NCI-H460 (cell line): ENCODE measurements around the gene FBLN1. TPM values are rescaled to one million over a fixed set of nuclear protein-coding genes. Genes with fewer than 3 reads are reported as not detected.

Experiments used
- DNase-seq: peaks from one replicate; pipeline ENCODE4 v3.0.0-alpha.2; 2016; ENCODE audit warnings: low read depth; ENCODE audit errors: extremely low read depth
- total RNA-seq: library from RNA; depleted of rRNA; stranded (reverse); fragments of >200 nt; shearing (Covaris generic); gene quantifications from 2 replicates; pipeline ENCODE4 v1.2.3, GENCODE V29; 2014

The FBLN1 gene
- total RNA-seq, 1 experiment from 2014 or later, result 3.9 TPM

GRCh38 chr22:45503816-45504372 is 1.2 kb downstream of the FBLN1 start:
- no peak for DNase-seq

- no peak for DNase-seq
Measured at GRCh38 chr22:45504373-45505341, 2.0 kb downstream of the FBLN1 start.

GRCh38 chr22:45505991-45506747 is 3.5 kb downstream of the FBLN1 start:
- no peak for DNase-seq

GRCh38 chr22:45506816-45507360 is 4.2 kb downstream of the FBLN1 start:
- DNase-seq, result no peak

- no peak for DNase-seq
Measured at GRCh38 chr22:45507798-45508197, 5.1 kb downstream of the FBLN1 start.

- no peak for DNase-seq
Measured at GRCh38 chr22:45508814-45509213, 6.1 kb downstream of the FBLN1 start.

- DNase-seq, result no peak
Measured at GRCh38 chr22:45510376-45511232, 7.9 kb downstream of the FBLN1 start.

- no peak for DNase-seq
Measured at GRCh38 chr22:45511847-45512261, 9.2 kb downstream of the FBLN1 start.

- DNase-seq, result no peak
Measured at GRCh38 chr22:45512363-45512762, 9.7 kb downstream of the FBLN1 start.

GRCh38 chr22:45515676-45516075 is 13.0 kb downstream of the FBLN1 start:
- DNase-seq, result no peak

- no peak for DNase-seq
Measured at GRCh38 chr22:45516163-45516562, 13.5 kb downstream of the FBLN1 start.

- no peak for DNase-seq
Measured at GRCh38 chr22:45516923-45517675, 14.4 kb downstream of the FBLN1 start.

- DNase-seq, result no peak
Measured at GRCh38 chr22:45518136-45518535, 15.5 kb downstream of the FBLN1 start.

GRCh38 chr22:45518580-45518991 is 15.9 kb downstream of the FBLN1 start:
- DNase-seq, result no peak

- DNase-seq, result no peak
Measured at GRCh38 chr22:45521178-45521577, 18.5 kb downstream of the FBLN1 start.

GRCh38 chr22:45522462-45522861 is 19.8 kb downstream of the FBLN1 start:
- DNase-seq, result no peak

GRCh38 chr22:45524157-45524556 is 21.5 kb downstream of the FBLN1 start:
- DNase-seq, result no peak

- no peak for DNase-seq
Measured at GRCh38 chr22:45524966-45525365, 22.3 kb downstream of the FBLN1 start.

GRCh38 chr22:45525480-45525879 is 22.8 kb downstream of the FBLN1 start:
- DNase-seq, result no peak
